Loucy (cell line): ENCODE data around the gene PSMB3.

Experiments
- EZH2phosphoT487 ChIP-seq: fragments of 200-600 bp; IDR thresholded peaks from 2 replicates; pipeline ENCODE4 v1.6.1; 2018; ENCODE audit warnings: antibody characterized with exemption, mild to moderate bottlenecking, moderate library complexity, borderline replicate concordance
- TF ChIP-seq, protein P1 (sequence below): fragments of 200-600 bp; sonication (generic); conservative IDR thresholded peaks from 2 replicates; pipeline ENCODE4 v1.5.1; 2014; ENCODE audit warnings: mild to moderate bottlenecking, antibody characterized with exemption, low read length

DNA sequence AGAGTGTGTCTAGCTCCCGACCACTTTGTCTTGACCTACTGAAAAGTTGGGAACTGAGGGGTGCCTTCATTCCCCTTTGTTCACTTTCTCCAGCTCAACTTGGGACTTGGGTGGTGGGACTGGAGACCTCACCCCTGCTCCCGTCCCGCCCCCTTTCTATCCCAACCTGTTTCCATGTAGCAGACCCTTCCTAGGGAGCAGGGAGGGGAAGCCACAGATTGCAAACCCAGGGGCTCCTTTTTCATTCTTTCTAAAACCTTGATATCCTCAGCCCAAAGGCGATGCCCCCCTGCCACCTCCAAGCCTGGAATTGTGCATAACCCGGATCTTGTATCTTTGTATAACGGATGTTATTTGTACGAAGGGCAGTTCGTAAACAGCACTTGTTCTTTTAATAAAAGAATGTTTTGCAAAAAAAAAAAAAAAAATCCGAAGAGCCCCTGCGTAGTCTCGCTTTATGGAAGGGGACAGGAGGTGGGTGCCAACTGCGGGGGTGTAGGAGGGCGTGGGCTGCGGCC, 23.1 kb upstream of the PSMB3 start:
- TF ChIP-seq, protein P1, sequence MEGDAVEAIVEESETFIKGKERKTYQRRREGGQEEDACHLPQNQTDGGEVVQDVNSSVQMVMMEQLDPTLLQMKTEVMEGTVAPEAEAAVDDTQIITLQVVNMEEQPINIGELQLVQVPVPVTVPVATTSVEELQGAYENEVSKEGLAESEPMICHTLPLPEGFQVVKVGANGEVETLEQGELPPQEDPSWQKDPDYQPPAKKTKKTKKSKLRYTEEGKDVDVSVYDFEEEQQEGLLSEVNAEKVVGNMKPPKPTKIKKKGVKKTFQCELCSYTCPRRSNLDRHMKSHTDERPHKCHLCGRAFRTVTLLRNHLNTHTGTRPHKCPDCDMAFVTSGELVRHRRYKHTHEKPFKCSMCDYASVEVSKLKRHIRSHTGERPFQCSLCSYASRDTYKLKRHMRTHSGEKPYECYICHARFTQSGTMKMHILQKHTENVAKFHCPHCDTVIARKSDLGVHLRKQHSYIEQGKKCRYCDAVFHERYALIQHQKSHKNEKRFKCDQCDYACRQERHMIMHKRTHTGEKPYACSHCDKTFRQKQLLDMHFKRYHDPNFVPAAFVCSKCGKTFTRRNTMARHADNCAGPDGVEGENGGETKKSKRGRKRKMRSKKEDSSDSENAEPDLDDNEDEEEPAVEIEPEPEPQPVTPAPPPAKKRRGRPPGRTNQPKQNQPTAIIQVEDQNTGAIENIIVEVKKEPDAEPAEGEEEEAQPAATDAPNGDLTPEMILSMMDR, result no peak
- no peak for TF ChIP-seq EZH2phosphoT487
